Activated T-cell treated with anti-CD3 and anti-CD28 coated beads, Interleukin-2, amount 50 U/mL, for 72 hours (primary cell): ENCODE results near the gene PRKCD. TPM values are rescaled to one million over a fixed set of nuclear protein-coding genes. Genes with fewer than 3 reads are reported as not detected.

Experiments
- ATAC-seq, 2 donors: fragments of 150-1000 bp; cut with Tn5 transposase; replicated peaks in 1 of 2; 2 replicates each; pipeline ENCODE4 v1.10.0; 2021; ENCODE audit warnings: moderate library complexity in 2 of 2, mild to moderate bottlenecking in 1 of 2
- DNase-seq, 2 donors: peaks; one replicate each; pipeline ENCODE4 v3.0.0; 2021 to 2022; ENCODE audit warnings: mixed read lengths in 1 of 2
- H3K27ac Mint-ChIP-seq: one replicate; pipeline ENCODE4 v1.8.0; 2022; ENCODE audit warnings: mild to moderate bottlenecking, moderate library complexity, mixed read lengths
- H3K27me3 Mint-ChIP-seq: one replicate; pipeline ENCODE4 v1.8.0; 2022; ENCODE audit warnings: low read depth, mixed read lengths
- H3K36me3 Mint-ChIP-seq, 2 donors: one replicate each; pipeline ENCODE4 v1.8.0; 2022; ENCODE audit warnings: mixed read lengths in 2 of 2, mild to moderate bottlenecking in 1 of 2; ENCODE audit not compliant: insufficient read depth in 2 of 2
- H3K4me1 Mint-ChIP-seq: one replicate; pipeline ENCODE4 v1.8.0; 2022; ENCODE audit warnings: low read depth, mixed read lengths
- H3K4me3 Mint-ChIP-seq, 2 donors: one replicate each; pipeline ENCODE4 v1.8.0; 2022; ENCODE audit warnings: mild to moderate bottlenecking in 2 of 2, mixed read lengths in 2 of 2, moderate library complexity in 2 of 2
- H3K9me3 Mint-ChIP-seq, 2 donors: one replicate each; pipeline ENCODE4 v1.8.0; 2022; ENCODE audit warnings: mixed read lengths in 2 of 2
- total RNA-seq, 2 donors: library from RNA; stranded (reverse); gene quantifications; one replicate each; pipeline ENCODE4 v1.2.3, GENCODE V29; 2022

The PRKCD gene
- total RNA-seq, 2 donors from 2014 or later, result 24.2 to 27.2 TPM

DNA sequence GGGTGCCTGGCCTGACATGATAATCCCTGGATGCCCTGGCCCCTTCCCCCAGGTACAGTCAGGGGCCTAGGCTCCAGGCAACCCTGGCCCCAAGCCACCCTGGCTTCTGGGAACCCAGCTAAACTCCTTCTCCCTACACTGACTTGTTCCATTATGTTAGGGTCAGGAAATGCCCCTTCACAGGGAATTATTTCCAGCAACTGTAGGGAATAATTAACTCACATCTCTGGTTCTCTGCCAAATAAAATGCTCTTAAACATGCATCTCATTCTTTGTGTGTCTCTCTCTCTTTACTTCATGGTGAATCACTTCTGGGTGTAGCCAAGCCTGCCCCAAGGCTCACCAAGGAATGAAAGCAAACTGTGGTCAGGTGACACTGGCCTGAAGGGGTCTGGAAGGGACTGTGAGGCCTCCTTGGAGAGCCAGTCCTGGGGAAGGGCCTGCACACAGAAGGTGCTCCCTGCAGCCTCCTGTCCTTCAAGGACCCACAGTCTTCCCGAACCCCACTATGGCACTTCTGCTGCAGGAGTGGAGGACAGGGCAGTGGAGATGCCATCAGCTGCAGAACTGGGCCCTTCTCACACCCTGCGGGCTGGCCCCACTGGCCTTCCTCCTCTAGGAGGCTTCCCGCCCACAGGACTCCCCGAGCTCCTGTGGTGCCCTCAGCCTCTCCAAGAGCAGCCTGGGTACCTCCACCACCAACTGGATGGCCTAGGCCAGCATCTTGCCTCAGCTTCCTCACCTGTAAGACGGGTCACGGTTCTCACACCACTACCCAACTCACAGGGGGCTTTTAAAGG lies 77.2 kb downstream of the PRKCD start:
- Mint-ChIP-seq H3K4me1 (no peaks in the 10 kb centered on the region), H3K27ac (peak overlapping the region; percentile 48), H3K36me3 (peaks cover 6 to 7% of the 10 kb centered on the region in 2 donors), H3K9me3 (no peaks in the 10 kb centered on the region), H3K27me3 (no peaks in the 10 kb centered on the region), H3K4me3 (no peak overlapping the region)
- DNase-seq, result no peak
- ATAC-seq, result no peak

- Mint-ChIP-seq H3K36me3 (peaks cover 3 to 5% of the 10 kb centered on the region in 2 donors), H3K27ac (no peak overlapping the region), H3K4me1 (no peaks in the 10 kb centered on the region), H3K4me3 (no peak overlapping the region), H3K27me3 (no peaks in the 10 kb centered on the region), H3K9me3 (no peaks in the 10 kb centered on the region)
- no peak for DNase-seq
- no peak for ATAC-seq
These were observed 77.9 kb downstream of the PRKCD start for GRCh38 chr3:53238886-53239285.

DNA sequence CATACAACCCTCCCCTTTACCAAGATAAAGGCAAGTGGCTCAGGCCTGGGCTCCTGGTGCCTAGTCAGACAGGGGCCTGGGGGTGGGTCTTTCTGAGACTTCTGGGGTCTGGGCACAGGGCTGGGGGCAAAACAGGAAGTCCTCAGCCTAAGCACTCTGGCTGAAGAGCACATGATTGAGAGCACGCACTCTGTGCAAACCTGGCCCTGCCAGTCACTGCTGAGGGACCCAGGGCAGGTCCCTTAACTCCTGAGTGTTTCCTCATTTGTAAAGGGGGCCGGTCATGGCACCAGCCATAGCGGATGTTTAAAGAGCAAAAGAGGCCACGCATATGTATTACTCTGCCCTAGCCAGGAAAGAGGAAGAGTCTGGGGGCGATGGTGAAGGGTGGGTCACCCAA lies 78.8 kb downstream of the PRKCD start:
- Mint-ChIP-seq H3K27me3 (no peaks in the 10 kb centered on the region), H3K36me3 (peaks cover 2 to 5% of the 10 kb centered on the region in 2 donors), H3K9me3 (no peaks in the 10 kb centered on the region), H3K27ac (no peak overlapping the region), H3K4me1 (no peaks in the 10 kb centered on the region), H3K4me3 (no peak overlapping the region)
- DNase-seq (no peak), ATAC-seq (no peak)

GRCh38 chr3:53240989-53241972 lies 80.3 kb downstream of the PRKCD start:
- no peak for ATAC-seq
- no peaks in the 10 kb centered on the region for H3K27me3 Mint-ChIP-seq

DNA sequence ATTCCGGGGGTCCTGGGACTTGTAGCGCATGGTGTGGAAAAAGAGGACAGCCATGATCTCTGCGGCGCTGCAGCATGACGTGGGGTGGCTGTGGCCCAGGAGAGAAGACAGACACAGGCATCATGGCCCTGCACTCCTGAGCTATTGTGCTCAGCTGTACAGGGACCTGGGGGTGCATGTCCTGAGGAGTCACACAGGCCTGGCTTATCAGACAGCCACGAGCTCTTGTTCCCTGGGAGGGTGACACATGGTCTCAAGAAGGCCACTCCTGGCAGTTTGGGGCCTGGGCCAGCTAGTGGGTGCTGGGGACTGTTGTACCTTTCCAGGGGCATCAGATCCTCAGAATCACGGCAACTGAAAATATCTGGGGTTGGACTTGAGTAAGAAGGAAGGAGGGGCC lies 81.1 kb downstream of the PRKCD start:
- DNase-seq, result no peak
- peaks cover 5% of the 10 kb centered on the region for H3K4me1 Mint-ChIP-seq
- no peak overlapping the region for H3K4me3 Mint-ChIP-seq
- no peaks in the 10 kb centered on the region for H3K9me3 Mint-ChIP-seq
- peaks cover 0 to 1% of the 10 kb centered on the region in 2 donors for H3K36me3 Mint-ChIP-seq
- peak overlapping the region; percentile 12 for H3K27ac Mint-ChIP-seq
- no peak for ATAC-seq
- H3K27me3 Mint-ChIP-seq, result no peaks in the 10 kb centered on the region

More at GRCh38 chr3:53240989-53241972, 80.3 kb downstream of the PRKCD start:
- no peak overlapping the region for H3K4me3 Mint-ChIP-seq
- peaks cover 0 to 1% of the 10 kb centered on the region in 2 donors for H3K36me3 Mint-ChIP-seq
- DNase-seq, result no peak
- H3K4me1 Mint-ChIP-seq, result peaks cover 4% of the 10 kb centered on the region
- no peaks in the 10 kb centered on the region for H3K9me3 Mint-ChIP-seq
- H3K27ac Mint-ChIP-seq, result no peak overlapping the region

Other genes starting within 250 kb of the PRKCD start
- gene SFMBT1, start 115.1 kb upstream of the PRKCD start, total RNA-seq, result 10 to 100 TPM; 24.9 to 26.3 TPM
- 10 to 100 TPM; 26.6 to 29.9 TPM for gene RFT1, start 30.8 kb upstream of the PRKCD start, total RNA-seq
- 100 to 1,000 TPM; 252 to 274 TPM for gene TKT, start 94.8 kb downstream of the PRKCD start, total RNA-seq
- gene DCP1A, start 186.3 kb downstream of the PRKCD start, total RNA-seq, result 10 to 100 TPM; 47.1 to 51.3 TPM